HT-29 (cell line): ENCODE results near the gene RPS6KA2. TPM values are rescaled to one million over a fixed set of nuclear protein-coding genes. Genes with fewer than 3 reads are reported as not detected.

Experiments
- DNase-seq: peaks from one replicate; pipeline ENCODE4 v3.0.0-alpha.2; 2015; ENCODE audit warnings: low spot score
- total RNA-seq: library from RNA; depleted of rRNA; stranded (reverse); fragments of >200 nt; shearing (Covaris generic); gene quantifications from 2 replicates; pipeline ENCODE4 v1.2.3, GENCODE V29; 2014

The RPS6KA2 gene
- total RNA-seq, 1 experiment from 2014 or later: 3.4 TPM

DNA sequence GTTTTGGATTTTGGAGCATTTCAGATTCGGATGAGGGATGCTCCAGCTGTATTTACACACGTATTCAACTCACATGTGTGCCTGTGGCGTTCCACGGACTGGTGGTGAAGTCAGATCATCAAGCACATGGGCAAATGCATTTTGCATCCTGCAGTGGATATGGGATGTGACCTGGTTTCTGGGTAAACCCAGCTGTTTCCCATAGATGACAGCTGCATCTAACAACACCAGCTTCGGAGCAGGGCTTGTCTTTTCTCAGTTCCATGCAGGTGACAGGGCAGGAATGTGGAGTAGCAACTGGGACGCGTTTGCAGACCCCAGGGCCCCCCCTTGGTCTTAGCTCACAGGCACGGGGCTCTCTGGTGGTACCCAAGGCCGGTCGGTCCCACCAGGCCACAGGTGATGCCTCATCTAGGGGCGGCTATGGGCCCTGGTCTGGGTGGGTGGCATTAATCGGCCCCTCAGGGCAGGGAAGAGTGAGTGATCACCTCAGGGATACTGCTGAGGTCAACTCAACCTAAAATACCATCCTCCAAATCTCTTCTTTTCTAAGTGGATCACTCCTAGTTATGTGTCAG lies 123.8 kb downstream of the RPS6KA2 start:
- no peak for DNase-seq

- DNase-seq: no peak
Observed at GRCh38 chr6:166502453-166502852, 124.6 kb downstream of the RPS6KA2 start.

GRCh38 chr6:166501246-166501645 lies 125.8 kb downstream of the RPS6KA2 start:
- no peak for DNase-seq

DNA sequence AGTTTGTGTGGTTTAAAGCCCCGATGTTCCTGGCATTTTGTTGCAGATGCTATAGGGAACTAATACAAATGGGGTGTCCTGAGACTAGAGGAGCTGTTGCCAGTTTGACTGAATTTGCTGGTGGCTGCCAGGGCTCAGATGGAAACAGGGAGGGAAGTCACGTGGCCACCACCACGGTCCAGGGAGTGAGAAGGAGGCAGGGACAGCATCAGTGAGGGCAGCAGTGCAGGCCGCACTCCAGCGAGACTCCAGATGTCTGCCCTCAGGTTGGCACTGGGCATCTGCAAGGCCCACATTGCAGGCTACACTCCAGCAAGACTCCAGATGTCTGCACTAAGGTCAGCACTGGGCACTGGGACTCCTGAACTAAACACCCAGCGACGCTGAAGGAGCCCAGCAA lies 126.8 kb downstream of the RPS6KA2 start:
- no peak for DNase-seq

DNA sequence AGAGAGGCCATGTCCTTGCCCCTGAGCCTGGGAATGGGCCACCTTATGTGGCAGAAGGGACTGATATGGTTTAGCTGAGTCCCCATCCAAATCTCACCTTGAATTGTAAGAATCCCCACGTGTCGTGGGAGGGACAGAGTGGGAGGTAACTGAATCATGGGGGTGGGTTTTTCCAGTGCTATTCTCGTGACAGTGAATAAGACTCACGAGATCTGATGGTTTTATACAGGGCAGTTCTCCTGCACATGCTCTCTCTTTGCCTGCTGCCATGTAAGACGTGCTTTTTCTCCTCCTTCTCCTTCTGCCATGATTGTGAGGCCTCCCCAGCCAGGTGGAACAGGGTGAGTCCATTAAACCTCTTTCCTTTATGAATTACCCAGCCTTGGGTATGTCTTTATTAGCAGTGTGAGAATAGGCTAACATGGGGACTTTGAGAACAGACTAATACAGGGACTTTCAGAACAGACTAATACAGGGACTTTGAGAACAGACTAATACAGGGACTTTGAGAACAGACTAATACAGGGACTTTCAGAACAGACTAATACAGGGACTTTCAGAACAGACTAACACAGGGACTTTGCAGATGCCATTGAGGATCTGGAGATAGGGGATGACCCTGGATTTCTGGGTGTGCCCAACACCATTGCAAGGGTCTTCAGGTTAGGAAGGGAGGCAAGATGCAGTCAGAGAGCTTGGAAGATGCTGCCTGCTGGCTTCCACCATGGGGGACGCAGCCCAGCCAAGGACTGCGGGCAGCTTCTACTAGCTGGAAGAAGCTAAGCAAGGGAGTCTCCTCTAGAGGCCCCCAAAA lies 127.5 kb downstream of the RPS6KA2 start:
- no peak for DNase-seq

DNA sequence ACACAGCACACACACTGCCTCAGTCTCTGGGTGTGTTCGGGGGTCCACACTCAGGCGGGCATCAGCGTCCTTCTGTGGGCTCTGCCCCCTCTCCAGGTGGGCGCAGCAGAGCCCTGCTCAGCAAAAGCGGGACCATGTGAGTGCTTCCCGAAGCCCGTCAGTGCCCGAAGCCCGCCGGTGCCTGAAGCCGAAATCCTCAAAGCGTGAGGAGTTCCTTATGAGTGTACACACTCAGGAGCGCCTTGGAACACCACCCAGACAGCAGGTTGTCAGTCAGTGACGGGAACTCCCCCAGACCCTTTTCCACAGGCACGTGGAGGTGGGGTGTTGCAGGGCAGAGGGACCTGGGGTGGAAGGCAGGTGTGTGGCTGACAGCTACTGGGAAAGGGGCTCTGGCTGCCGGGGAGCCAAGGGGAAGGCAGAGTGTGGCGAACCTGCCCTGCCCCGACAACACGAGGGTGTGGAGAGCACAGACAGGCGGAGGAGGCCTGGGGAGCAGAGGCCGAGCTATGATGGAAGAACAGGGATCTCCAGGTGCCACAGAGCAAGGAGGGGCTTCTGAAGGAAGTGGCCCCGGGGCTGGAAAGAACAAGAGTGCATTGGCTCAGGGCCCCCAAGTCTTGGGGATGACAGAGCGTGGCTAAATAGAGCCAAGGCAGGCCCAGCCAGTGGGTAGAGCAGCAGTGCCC lies 128.2 kb downstream of the RPS6KA2 start:
- DNase-seq: no peak

DNA sequence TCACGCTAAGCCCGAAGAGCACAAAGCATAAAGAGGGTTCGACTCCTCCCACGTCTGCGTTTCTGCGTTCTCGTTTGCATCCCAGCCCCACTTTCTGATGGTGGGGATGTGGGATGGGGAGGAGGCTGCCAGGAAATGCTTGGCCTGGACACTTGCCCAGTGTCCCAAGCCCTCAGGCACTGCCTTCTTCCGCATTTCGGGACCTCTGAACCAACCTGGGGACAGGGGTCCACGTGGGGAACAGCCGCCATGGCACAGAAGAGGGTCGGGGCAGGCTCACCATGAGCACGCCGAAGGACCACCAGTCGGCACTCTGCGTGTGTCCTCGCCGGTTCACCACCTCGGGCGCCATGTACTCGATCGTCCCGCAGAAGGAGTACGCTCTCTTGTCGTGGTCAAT lies 128.8 kb downstream of the RPS6KA2 start:
- no peak for DNase-seq

DNA sequence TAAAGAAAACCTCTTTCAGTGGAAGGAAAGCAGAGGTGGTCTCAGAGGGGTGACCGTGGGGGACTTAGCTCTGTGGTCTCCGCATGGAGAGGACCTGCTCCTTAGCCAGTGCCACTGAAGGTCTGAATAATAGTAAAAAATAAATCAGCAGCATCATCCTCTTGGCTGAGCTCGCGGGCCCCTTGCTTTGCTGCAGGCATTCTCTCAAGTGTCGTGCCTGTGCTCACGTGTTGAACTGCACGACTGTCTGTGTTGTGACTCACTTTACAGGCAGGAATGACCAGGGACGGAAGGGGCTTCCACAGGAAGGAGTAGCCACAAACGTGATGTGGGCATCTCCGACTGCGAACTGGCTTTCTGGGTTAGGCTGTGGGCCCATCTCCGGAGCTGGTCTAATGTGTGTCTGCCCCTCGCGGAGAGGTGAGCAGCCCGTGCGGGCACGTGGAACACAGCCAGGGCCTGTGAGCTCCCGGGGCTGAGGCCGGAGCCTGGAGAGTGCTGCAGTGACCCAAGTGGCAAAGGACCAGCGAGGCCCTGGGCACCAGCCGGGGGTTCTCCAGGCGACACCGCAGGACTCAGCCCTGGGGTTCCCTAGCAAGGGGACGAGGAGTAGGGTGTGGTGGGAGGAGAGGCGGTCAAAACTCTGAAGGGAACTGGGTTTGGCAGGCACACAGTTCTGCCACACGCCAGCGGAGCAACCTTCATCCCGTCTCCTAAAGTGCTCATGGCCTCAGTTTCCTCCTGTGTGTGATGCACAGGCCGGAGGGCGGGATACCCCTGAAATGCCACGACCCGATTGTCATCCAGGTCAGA lies 129.8 kb downstream of the RPS6KA2 start:
- no peak for DNase-seq

- DNase-seq: no peak
Observed at GRCh38 chr6:166496460-166496859, 130.6 kb downstream of the RPS6KA2 start.

- no peak for DNase-seq
Observed at GRCh38 chr6:166495487-166496314, 131.3 kb downstream of the RPS6KA2 start.

- no peak for DNase-seq
Observed at GRCh38 chr6:166494757-166495486, 132.1 kb downstream of the RPS6KA2 start.

DNA sequence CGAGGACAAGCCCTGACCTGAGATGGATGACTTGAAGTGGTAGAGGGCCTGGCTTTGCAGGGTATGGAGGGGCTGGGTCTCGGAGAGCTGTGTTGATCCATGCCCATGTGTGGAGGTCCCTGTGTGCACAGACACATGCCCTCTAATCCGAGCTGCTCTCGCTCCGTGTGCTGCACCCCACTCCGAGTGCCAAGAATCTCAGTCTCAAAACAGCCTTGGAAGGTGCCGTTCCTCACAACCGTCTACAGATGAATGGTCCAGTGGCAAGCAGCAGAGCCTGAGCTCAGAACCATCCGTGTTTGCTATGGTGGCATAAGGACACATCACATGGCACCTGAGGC lies 133.0 kb downstream of the RPS6KA2 start:
- no peak for DNase-seq

GRCh38 chr6:166493427-166494100 lies 133.5 kb downstream of the RPS6KA2 start:
- DNase-seq: no peak

DNA sequence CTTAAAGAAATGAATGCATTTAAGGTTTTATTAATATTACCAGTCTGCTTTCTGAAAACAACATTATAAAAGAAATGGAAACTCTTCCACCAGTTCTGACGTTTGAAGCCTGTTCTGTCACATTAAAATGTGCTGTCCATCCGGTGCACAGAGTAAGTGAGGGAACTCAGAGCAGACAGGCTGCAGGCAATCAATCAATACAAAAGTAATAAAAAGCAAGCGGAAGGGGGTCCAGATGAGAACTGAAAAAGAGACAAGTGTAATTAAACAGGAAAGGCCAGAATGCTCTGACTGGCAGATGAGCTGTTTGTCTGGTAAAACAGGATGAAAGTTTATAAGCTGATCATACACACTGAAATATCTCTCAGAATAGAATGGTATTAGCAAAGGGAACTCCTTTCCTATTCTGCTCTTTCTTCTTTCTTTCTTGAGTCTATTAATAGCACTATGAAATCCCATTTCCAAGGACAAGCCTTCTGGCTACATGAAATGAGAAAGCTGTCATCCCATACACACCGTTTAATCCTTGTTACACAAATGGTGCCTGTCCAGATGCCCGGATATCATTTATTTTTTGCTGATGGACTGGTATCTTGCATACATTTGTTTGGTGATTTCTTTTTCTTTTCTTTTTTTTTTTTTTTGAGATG lies 134.8 kb downstream of the RPS6KA2 start:
- no peak for DNase-seq

DNA sequence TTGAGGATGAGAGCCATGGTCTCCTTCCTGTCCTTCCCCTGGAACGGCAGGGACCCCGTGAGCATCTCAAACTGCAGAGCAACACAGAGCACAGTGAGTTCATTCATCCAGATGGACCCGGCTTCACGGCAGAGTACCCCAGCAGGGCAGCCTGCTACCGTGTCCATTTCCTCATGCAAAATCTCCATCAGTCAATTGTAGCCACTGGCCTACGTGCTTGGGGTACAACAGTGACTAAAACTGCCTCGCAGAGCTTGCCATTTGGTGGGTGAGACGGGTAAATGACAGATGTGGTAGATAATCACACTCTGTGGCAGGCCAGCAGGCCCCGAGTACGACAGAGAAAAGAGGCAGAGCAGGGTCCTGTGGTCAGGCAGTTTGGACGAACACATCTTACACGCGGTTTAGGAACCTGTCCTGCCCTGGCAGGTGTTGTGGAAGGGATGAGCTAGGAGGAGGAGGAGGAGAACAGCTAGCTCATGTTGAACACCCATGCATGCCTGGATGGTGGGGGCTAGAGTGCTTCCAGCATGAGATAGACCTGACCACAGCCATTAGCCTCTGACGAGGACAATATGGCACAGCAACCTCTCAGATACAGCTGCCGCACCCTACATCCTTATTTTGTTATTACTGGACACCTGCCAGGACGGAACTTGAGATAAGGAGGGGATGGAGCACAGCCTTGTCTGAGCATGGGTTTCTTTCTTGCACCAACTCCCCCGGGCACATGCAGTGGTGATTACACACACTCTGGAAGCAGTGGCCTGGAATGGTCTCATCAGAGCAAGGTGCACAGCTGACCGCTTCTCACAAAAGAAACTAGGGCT lies 136.2 kb downstream of the RPS6KA2 start:
- DNase-seq: peak; percentile 1

GRCh38 chr6:166489301-166490155 lies 137.5 kb downstream of the RPS6KA2 start:
- DNase-seq: no peak

DNA sequence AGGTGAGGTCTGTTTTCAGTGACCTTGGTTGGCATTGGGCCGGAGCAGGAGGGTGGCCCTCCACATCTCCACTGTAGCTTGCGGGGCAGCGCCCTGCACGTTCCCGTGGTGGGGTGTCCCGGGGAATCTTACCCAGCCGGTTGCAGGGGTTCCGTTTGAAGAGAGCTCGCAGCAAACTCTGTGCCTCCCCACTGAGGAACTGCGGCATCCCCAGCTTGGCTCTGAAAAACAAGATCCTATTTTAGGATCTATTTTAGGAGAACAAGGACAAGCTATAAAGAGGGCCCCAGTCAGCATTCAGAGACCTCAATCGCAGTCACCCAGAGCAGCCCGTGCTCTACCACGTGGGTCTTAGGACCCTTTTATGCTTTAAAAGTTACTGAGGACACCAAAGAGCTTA lies 138.3 kb downstream of the RPS6KA2 start:
- no peak for DNase-seq
